Panc1 (cell line): ENCODE results near the gene ARHGAP6. TPM values are rescaled to one million over a fixed set of nuclear protein-coding genes. Genes with fewer than 3 reads are reported as not detected.

Experiments used
- ATAC-seq: fragments of 200-7000 bp; cut with Tn5 transposase; 2 replicates; pipeline ENCODE4 v1.9.1; 2020; ENCODE audit warnings: mild to moderate bottlenecking, moderate library complexity
- BruUV-seq: library from RNA; stranded (reverse); fragments of 400-500 nt; replicated peaks from 2 replicates; lab custom pipeline; 2021; lab: Mats Ljungman, UMichigan
- CTCF ChIA-PET: fragments of 300-600 bp; sonication (Branson Sonifier 250); formaldehyde crosslinking; loops from one replicate; lab custom pipeline; 2022; ENCODE audit warnings: antibody characterized with exemption; lab: Charles Lee
- POLR2A ChIA-PET: fragments of 300-600 bp; sonication (Branson Sonifier 250); formaldehyde crosslinking; loops from one replicate; lab custom pipeline; 2022; ENCODE audit warnings: antibody characterized with exemption; lab: Charles Lee
- DNase-seq: peaks from one replicate; pipeline ENCODE4 v3.0.0-alpha.2; 2010; ENCODE audit warnings: low read depth, low spot score
- H3K27ac ChIP-seq: 2 replicates; pipeline ENCODE4 v1.5.1; 2011; ENCODE audit warnings: mild to moderate bottlenecking, low read length, inconsistent platforms
- H3K27me3 ChIP-seq: fragments of 200-500 bp; sonication (Bioruptor generic); 2 replicates; pipeline ENCODE4 v1.6.0; 2014; ENCODE audit warnings: low read length, inconsistent platforms; ENCODE audit not compliant: control insufficient read depth, insufficient read depth
- H3K36me3 ChIP-seq: fragments of 200-500 bp; sonication (Bioruptor generic); 2 replicates; pipeline ENCODE4 v1.5.1; 2014; ENCODE audit warnings: inconsistent platforms, mild to moderate bottlenecking, low read length, moderate library complexity; ENCODE audit not compliant: control insufficient read depth, insufficient read depth
- H3K4me1 ChIP-seq: 2 replicates; pipeline ENCODE4 v1.5.1; 2011; ENCODE audit warnings: inconsistent platforms, mild to moderate bottlenecking, low read length, moderate library complexity; ENCODE audit not compliant: control insufficient read depth, insufficient read depth
- H3K4me3 ChIP-seq, 2 experiments: 2 replicates each; pipeline ENCODE4 v1.5.1; 2011 to 2012; ENCODE audit warnings: low read depth in 2 of 2, low read length in 2 of 2, mild to moderate bottlenecking in 2 of 2, inconsistent platforms in 1 of 2, moderate library complexity in 1 of 2
- H3K9me3 ChIP-seq: fragments of 200-500 bp; sonication (Bioruptor generic); 2 replicates; pipeline ENCODE4 v1.5.1; 2014; ENCODE audit warnings: low read depth, mild to moderate bottlenecking, inconsistent platforms, low read length, moderate library complexity; ENCODE audit not compliant: control insufficient read depth, insufficient read depth
- POLR2AphosphoS5 ChIP-seq: IDR thresholded peaks from 2 replicates; pipeline ENCODE4 v1.6.1; 2012; ENCODE audit warnings: mild to moderate bottlenecking, low read depth, low read length, moderate library complexity
- REST ChIP-seq, 2 experiments: IDR thresholded peaks; 2 replicates each; pipeline ENCODE4 v1.6.1; 2011 to 2012; ENCODE audit warnings: low read depth in 2 of 2, control low read depth in 1 of 2, low read length in 1 of 2, mild to moderate bottlenecking in 1 of 2, moderate library complexity in 1 of 2; ENCODE audit not compliant: insufficient read depth in 1 of 2
- SIN3A ChIP-seq: IDR thresholded peaks from 2 replicates; pipeline ENCODE4 v1.6.1; 2012; ENCODE audit warnings: low read depth, mild to moderate bottlenecking, low read length, moderate library complexity, borderline replicate concordance; ENCODE audit not compliant: insufficient read depth
- TCF7L2 ChIP-seq: IDR thresholded peaks from 2 replicates; pipeline ENCODE4 v1.6.1; 2011; ENCODE audit warnings: mild to moderate bottlenecking, low read depth, low read length, inconsistent platforms
- in situ Hi-C: cut with HindIII; loops from 2 replicates; pipeline ENCODE4 v1.10.0; 2016; ENCODE audit warnings: low sequenced_read_pairs, low pct_unique_long_range_greater_than_20kb
- intact Hi-C: fragments of 100-400 bp; cut with micrococcal nuclease; formaldehyde crosslinking; loops from one replicate; pipeline ENCODE4 v1.10.0; 2022; ENCODE audit not compliant: unreplicated experiment
- total RNA-seq: library from RNA; stranded (reverse); gene quantifications from one replicate; pipeline ENCODE4 v1.2.1, GENCODE V29; 2021; ENCODE audit not compliant: unreplicated experiment
- TF ChIP-seq, protein P1 (sequence below): fragments of 450-650 bp; IDR thresholded peaks from 2 replicates; pipeline ENCODE4 v1.5.1; 2017; ENCODE audit warnings: mild to moderate bottlenecking

The ARHGAP6 gene
- total RNA-seq, 1 experiment from 2014 or later, result 0.13 TPM

DNA sequence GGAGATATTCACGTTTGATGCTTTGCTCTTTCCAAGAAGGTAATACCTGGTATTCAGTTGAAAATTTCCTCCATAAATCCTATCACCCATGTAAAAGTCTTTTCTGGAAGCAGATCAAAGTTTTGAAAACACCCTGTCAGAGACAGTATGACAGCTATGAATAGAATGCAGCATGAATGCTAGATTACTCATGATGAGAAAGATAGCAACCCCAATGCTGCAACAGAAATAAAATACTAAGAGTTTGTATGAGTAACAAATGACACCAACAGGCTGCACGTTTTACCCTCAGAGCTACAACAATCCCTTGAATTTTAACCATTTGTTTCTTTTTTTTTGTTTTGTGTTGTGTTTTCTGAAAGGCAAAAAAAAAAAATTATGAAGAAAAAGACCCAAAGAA lies 108.6 kb downstream of the ARHGAP6 start:
- no peak overlapping the region for H3K4me3 ChIP-seq
- H3K4me1 ChIP-seq, result no peaks in the 10 kb centered on the region
- no peak for TF ChIP-seq REST (IDR thresholded peaks at IDR 0.05; ENCODE audit: insufficient read depth in 1 of 2, low read depth in 2 of 2, low read length in 1 of 2)
- TF ChIP-seq POLR2AphosphoS5, result no peak
- TF ChIP-seq SIN3A, result no peak
- TF ChIP-seq, protein P1, sequence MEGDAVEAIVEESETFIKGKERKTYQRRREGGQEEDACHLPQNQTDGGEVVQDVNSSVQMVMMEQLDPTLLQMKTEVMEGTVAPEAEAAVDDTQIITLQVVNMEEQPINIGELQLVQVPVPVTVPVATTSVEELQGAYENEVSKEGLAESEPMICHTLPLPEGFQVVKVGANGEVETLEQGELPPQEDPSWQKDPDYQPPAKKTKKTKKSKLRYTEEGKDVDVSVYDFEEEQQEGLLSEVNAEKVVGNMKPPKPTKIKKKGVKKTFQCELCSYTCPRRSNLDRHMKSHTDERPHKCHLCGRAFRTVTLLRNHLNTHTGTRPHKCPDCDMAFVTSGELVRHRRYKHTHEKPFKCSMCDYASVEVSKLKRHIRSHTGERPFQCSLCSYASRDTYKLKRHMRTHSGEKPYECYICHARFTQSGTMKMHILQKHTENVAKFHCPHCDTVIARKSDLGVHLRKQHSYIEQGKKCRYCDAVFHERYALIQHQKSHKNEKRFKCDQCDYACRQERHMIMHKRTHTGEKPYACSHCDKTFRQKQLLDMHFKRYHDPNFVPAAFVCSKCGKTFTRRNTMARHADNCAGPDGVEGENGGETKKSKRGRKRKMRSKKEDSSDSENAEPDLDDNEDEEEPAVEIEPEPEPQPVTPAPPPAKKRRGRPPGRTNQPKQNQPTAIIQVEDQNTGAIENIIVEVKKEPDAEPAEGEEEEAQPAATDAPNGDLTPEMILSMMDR, result no peak
- no peak for TF ChIP-seq TCF7L2
- ATAC-seq, result no peak
- CTCF ChIA-PET, result no interaction called here
- POLR2A ChIA-PET, result no interaction called here
- H3K9me3 ChIP-seq, result no peaks in the 10 kb centered on the region
- intact Hi-C loops, result no loop called here
- DNase-seq, result no peak
- H3K27ac ChIP-seq, result no peak overlapping the region
- H3K36me3 ChIP-seq, result no peaks in the 10 kb centered on the region
- BruUV-seq, result no TSS peak
- H3K27me3 ChIP-seq, result no peaks in the 10 kb centered on the region
- in situ Hi-C loops, result no loop called here

DNA sequence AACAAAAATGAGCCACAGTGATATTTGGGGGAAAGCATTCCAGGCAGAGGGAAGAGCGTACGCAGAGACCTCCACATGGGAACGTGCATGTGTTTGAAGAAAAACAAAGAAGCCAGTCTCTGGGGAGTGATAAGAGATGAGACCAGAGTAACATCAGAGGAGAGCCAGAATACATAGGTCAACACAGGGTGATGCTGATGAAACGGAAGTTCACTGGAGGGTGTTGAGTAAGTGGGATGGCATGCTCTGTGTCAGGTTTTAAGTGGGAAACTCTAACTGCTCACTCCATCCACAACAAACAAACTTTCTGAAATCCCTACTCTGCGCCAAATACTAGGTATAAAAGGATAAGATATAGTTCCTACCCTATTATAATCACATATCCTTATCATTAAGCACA lies 110.0 kb downstream of the ARHGAP6 start:
- no peak for ATAC-seq
- TF ChIP-seq POLR2AphosphoS5 (no peak), SIN3A (no peak), REST (IDR thresholded peaks at IDR 0.05; ENCODE audit: insufficient read depth in 1 of 2, low read depth in 2 of 2, low read length in 1 of 2) (no peak), TCF7L2 (no peak)
- TF ChIP-seq, protein P1, result no peak
- ChIA-PET CTCF (no interaction called here), POLR2A (no interaction called here)
- in situ Hi-C loops, result no loop called here
- Histone ChIP-seq H3K36me3 (no peaks in the 10 kb centered on the region), H3K4me1 (no peaks in the 10 kb centered on the region), H3K9me3 (no peaks in the 10 kb centered on the region), H3K27ac (no peak overlapping the region), H3K27me3 (no peaks in the 10 kb centered on the region), H3K4me3 (no peak overlapping the region)
- no TSS peak for BruUV-seq
- intact Hi-C loops, result no loop called here
- DNase-seq, result no peak
